ES-I3 (cell line): Measurements from ENCODE around the gene PI16.

ENCODE experiments used
- H3K36me3 ChIP-seq: 2 replicates; pipeline ENCODE4 v1.6.1; 2013; ENCODE audit warnings: mild to moderate bottlenecking, low read length, control low read depth, moderate library complexity; ENCODE audit not compliant: insufficient read depth
- H3K4me1 ChIP-seq: 2 replicates; pipeline ENCODE4 v1.6.1; 2013; ENCODE audit warnings: mild to moderate bottlenecking, control low read depth, low read length; ENCODE audit not compliant: insufficient read depth
- H3K9ac ChIP-seq: 2 replicates; pipeline ENCODE4 v1.6.1; 2013; ENCODE audit warnings: low read depth, mild to moderate bottlenecking, low read length, moderate library complexity
- H3K9me3 ChIP-seq: 2 replicates; pipeline ENCODE4 v1.6.1; 2013; ENCODE audit warnings: mild to moderate bottlenecking, low read length, moderate library complexity; ENCODE audit not compliant: control insufficient read depth, insufficient read depth

The PI16 gene

DNA sequence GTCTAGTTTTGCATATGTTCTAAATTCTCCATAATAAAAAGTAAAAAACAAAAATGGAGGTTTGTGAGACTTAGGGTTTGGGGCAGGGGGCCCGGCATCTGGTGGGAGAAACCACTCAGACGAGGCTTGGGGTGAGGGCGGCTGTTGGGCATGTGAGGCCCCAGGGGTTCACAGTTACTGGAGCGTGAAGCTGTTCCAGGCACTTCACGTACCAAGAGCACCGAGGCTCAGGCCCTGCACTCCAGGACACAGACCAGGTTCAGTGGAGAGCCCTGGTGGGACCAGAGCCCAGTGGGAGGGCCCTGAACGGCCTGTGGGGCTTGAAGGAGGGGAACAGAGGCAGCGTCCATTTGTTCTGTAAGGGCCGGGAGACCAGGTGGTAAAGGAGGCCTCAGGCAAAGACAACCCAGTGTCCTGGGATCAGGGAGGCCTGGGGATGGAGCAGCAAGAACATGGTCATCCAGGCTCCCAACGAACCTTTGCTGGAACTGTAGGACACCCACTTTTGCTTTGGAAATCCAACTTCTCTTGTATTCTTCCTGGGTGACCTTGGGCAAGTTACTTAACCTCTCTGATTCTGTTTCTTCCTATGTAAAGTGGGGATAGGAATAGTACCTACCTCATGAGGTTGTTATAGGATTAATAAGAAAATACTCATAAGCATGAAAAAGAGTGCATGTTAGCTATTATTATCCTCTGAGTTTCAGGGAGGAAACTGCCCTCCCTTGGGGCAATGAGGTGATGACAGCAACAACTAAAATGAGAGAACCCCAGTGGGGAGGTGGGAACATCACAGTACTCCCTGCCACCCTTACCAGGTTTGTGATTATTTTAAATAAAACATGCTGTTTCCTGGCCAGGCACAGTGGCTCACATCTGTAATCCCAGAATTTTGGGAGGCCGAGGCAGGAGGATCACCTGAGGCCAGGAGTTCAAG, 49.8 kb downstream of the PI16 start:
- Histone ChIP-seq H3K9me3 (no peaks in the 10 kb centered on the region), H3K9ac (no peak overlapping the region), H3K36me3 (no peaks in the 10 kb centered on the region), H3K4me1 (no peaks in the 10 kb centered on the region)

DNA sequence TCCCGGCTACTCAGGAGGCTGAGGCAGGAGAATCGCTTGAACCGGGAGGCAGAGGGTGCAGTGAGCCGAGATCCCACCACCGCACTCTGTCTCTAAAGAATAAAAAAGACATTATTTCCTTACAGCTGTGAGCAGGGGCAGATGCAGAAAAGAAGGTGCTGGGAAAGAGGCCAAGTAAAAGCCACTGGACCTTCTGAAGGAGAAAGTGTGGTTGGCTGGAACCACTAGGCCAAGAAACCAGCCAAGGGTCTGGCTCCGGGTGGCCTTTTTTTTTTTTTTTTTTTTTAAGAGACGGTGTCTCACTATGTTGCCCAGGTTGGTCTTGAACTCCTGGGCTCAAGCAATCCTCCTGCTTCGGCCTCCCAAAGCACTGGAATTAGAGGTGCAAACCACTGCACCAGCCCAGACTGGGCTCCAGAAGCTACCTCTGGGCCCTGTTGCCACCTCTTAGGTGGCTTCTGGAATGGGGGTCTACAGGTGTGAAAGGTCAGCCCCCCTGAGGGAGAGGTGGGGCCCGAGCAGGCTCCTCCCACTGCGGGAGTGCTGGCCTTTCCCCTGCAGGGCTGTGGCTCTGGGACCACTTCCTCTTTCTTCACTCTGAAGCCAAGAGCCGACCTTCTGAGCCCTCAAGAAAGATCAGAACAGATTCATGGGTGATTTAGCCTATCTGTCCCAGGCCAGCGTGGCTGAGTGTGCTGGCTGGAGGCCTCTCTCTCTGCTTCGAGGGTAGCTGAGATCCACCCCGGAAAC, 50.7 kb downstream of the PI16 start, which contains the start of gene FGD2:
TSS of gene FGD2 (plus strand) at position 595 of the 750 bp plus-strand sequence. CDS start 163 bp downstream, outside the sequence.
- Histone ChIP-seq H3K9me3 (no peaks in the 10 kb centered on the region), H3K4me1 (no peaks in the 10 kb centered on the region), H3K36me3 (no peaks in the 10 kb centered on the region), H3K9ac (no peak within 1 kb of the TSS)

DNA sequence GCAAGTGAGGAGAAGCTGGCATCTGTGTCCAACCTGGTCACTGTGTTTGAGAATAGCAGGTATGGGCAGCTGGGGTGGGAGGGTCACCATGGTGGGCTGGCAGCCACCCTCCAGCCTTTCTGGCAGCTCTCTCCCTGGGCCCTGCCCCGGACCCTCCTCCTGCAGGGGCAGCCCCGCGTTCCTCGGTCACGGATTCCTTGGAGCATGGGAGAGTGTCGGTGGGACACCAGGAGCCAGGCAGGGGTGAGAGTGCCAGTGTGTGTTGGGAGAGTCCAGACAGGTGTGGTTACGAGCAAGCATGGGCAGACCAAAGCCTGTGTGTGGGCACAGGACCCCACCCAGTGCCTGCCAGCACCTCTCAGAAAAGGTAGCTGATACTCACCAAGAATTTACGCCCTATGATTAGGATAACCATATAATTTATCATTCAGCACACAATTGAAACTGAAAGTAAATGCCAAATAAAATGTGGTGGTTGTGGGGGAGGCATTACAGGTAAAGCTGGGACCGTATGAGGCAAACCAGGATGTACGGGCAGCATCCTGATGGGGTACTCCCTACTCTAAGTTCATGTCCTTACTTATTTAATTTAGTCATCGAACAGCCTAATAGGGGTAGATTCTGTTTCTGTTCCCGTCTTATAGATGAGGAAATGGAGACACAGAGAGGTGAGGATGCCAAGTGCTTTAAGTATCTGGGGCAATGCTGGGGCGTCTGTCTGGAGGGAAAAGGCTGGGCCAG, 51.5 kb downstream of the PI16 start:
- Histone ChIP-seq H3K9ac (no peak overlapping the region), H3K4me1 (no peaks in the 10 kb centered on the region), H3K36me3 (no peaks in the 10 kb centered on the region), H3K9me3 (no peaks in the 10 kb centered on the region)

DNA sequence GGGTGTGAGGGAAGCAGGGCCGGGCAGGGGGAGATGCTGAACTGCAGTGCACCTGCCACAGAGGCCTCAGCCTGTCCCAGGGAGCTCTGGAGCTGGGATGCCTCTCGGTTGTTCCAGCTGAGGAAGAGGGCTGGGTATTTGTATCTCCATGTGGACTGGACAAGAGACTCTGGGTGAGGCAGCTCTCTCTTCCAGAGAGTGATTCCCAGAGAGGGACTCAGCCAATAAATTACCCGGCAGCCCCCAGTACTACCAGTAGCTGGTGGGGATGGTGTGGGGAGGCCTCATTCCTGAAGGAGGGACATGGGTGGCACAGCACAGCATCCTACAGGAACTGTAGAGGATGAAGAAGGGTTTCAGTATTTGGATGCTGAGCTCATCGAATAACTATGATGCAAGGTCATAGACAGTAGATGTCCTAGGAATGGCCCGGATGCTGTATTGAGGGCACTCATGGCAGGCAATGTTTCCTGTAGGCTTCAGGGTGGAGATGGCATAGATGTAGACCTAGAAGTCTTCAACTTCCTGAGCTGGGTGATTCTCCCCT, 52.3 kb downstream of the PI16 start:
- Histone ChIP-seq H3K9ac (no peak overlapping the region), H3K9me3 (no peaks in the 10 kb centered on the region), H3K4me1 (no peaks in the 10 kb centered on the region), H3K36me3 (no peaks in the 10 kb centered on the region)

DNA sequence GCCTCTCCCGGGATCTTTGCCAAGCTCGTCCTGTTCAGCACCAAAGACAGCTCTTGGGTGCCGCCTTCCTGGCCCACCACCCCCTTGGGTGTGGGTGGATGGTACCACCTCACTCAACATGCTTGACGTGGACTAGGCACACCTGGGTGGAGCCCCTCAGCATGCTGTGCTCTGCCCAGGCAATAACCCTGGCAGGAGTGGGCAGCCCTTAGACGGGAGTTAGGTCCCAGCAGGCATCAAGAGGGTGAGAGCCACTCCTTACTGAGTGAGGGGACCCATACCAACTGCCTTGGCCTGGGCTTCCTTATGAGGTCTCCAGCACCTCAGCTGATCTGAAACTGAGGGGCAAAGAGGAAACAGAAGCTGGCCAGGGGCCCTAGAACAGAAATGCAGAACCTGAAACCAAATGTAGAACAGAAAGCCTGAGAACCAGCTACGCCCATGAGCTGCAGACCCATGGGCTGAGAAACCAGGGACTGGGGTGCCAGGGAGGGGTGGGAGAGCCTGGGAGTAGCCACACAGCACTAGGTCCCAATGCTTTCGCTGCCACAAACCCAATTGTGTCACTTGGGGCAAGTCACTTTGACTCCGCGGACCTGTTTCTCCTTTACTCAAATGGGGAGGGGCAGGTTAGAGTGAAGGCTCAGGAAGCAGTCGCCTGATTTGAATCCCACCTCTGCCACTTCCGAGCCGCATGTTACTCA, 53.0 kb downstream of the PI16 start:
- Histone ChIP-seq H3K4me1 (no peaks in the 10 kb centered on the region), H3K9me3 (no peaks in the 10 kb centered on the region), H3K9ac (no peak overlapping the region), H3K36me3 (no peaks in the 10 kb centered on the region)

DNA sequence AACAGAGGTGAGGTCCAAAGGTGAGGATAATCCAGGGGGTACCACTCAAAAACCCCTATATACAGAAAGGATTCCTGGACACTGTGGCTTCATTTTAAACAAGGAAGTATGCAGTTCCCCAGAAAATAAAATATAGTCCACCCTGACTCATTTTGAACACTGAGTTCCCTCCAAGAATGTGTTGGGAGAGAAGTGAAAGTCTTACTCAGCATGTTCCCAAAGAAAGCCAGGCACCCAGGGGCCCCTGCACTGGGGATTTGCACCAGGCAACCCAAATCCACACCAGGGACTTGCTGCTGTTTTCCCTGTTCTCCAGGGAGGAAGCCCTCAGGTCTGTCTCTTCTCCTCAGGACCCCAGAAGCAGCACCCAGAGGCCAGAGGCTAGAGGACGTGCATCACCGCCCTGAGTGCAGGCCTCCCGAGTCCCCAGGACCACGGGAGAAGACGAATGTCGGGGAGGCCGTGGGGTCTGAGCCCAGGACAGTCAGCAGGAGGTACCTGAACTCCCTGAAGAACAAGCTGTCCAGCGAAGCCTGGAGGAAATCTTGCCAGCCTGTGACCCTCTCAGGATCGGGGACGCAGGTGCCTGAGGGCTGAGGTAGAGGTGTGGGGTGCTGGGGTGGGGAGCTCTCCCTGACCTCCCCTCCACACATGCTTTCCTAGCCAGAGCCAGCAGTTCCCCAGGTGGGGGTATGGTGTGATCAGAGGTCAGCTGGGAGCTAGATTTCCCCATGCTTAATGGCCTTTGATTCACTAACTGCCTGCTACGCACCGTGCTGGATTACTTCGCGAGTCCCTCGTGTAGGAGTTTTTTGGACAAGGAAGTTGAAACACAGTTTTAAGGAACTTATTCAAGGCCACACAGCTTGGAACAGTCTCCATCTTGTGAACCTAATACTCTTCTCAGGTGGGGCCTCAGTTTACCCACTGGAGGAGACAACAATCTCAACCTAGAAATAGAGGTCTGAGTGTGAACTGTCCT, 54.2 kb downstream of the PI16 start:
- H3K4me1 ChIP-seq: no peaks in the 10 kb centered on the region
- no peak overlapping the region for H3K9ac ChIP-seq
- H3K9me3 ChIP-seq: no peaks in the 10 kb centered on the region
- H3K36me3 ChIP-seq: no peaks in the 10 kb centered on the region

DNA sequence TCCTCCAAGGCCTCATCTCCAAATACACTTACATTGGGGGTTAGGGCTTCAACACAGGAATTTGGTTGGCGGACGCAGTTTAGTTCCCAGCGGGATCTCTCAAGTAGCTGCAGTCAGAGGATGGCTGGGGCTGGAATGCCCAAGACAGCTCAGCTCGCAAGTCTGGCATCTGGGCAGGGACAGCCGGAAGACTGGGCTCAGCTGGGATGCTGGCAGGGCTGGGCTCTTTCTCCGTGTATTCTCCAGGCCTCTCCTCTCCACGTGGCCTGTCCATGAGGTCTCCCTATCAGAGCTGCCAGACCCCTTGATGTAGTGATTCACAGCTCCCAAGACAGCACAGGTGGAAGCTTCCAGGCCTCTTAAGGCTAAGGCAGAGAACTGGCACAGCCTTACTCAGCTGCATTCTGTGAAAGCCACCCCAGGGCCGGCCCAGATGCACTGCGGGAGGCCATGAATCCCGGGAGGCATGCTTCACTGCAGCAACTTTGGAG, 55.9 kb downstream of the PI16 start:
- H3K36me3 ChIP-seq: no peaks in the 10 kb centered on the region
- no peaks in the 10 kb centered on the region for H3K9me3 ChIP-seq
- no peaks in the 10 kb centered on the region for H3K4me1 ChIP-seq
- H3K9ac ChIP-seq: no peak overlapping the region

DNA sequence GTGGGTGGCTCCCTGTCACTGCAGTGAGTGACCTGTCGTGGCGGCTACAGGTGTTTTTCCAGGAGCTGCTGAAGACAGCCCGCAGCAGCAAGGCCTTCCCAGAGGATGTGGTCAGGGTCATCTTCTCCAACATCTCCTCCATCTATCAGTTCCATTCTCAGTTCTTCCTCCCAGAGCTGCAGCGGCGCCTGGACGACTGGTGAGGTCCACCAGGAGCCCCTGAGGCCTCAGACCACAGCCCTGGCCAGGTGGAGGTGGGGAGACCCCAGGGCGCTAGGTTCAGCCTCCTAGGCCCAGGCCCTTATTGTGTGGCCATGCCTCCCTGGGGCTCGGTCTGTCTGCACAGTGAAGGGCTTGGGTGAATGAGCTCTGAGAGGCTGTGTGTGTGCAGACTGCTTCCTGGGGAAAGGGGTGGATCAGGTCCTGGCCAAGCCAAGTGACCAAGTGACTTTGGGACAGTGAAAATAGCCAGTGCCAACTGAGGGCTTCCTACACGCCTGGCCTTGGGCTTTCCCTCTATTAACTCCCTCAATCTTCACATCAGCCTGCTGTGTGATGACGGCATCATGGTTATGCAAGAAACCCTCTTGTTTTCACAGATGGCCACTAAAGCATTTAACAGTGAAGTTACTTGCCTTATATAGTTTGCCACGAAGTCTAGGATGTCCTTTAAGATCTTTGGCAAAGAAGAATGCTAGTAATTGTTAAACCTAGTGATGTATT, 57.3 kb downstream of the PI16 start:
- Histone ChIP-seq H3K9me3 (no peaks in the 10 kb centered on the region), H3K4me1 (no peaks in the 10 kb centered on the region), H3K36me3 (no peaks in the 10 kb centered on the region), H3K9ac (no peak overlapping the region)

DNA sequence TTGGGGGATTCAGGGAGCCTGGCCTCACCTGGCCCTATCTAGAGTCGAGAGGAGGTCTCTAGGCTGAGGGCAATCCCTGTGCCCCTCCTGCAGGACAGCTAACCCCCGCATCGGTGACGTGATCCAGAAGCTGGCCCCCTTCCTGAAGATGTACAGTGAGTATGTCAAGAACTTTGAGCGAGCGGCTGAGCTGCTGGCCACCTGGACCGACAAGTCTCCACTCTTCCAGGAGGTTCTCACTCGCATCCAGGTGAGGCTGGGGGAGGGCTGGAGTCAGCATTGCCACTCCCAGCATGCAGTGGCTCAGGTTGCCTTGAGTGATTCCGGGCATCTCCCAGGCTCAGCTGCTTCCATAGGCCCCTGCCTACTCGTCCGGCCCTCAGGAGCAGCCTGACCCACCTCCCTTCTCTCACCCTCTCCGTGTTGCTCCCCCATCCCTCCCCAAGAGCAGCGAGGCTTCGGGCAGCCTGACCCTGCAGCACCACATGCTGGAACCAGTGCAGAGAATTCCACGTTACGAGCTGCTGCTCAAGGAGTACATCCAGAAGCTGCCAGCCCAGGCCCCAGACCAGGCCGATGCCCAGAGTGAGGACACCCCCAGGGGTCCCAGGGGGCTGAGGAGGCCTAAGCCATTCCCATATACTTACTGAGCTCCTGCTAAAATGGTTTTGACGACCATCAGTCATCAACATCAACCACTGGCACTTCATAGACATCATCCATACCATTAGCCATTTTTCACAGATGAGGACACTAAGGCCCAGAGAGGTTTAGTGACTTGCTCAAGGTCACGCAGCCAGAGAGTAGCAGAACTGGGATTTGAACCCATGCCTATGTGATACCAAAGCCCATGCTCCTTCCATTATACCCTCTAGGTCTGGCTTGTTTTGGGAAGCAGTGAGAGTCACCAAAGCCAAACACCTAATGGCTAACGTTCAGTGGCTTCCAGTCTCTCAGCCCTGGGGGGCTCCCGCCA, 59.3 kb downstream of the PI16 start:
- H3K9ac ChIP-seq: no peak overlapping the region
- H3K36me3 ChIP-seq: no peaks in the 10 kb centered on the region
- no peaks in the 10 kb centered on the region for H3K9me3 ChIP-seq
- H3K4me1 ChIP-seq: no peaks in the 10 kb centered on the region
